ENCODE measurements around the gene IMMP2L.
A peak's percentile ranks its signal among the peaks of the same experiment; 100 is the strongest.

IMMP2L gene

GRCh38 chr7:111210996-111211395 is 351.3 kb downstream of the IMMP2L start:
- ATAC-seq (no peak), DNase-seq (no peak)

- ATAC-seq (no peak), DNase-seq (no peak)
These were observed 352.2 kb downstream of the IMMP2L start for GRCh38 chr7:111210043-111210442.

GRCh38 chr7:111205251-111205650 is 357.0 kb downstream of the IMMP2L start:
- no peak for ATAC-seq
- no peak for DNase-seq

- DNase-seq (no peak), ATAC-seq (no peak)
These were observed 360.0 kb downstream of the IMMP2L start for GRCh38 chr7:111202321-111202720.

- ATAC-seq (no peak), DNase-seq (no peak)
These were observed 362.6 kb downstream of the IMMP2L start for GRCh38 chr7:111199643-111200042.

GRCh38 chr7:111198255-111198654 is 364.0 kb downstream of the IMMP2L start:
- DNase-seq (no peak), ATAC-seq (peak; percentile 95)

GRCh38 chr7:111196655-111197054 is 365.6 kb downstream of the IMMP2L start:
- no peak for DNase-seq
- ATAC-seq: no peak

GRCh38 chr7:111192614-111193413 is 369.5 kb downstream of the IMMP2L start:
- DNase-seq (no peak), ATAC-seq (no peak)

- ATAC-seq (no peak), DNase-seq (no peak)
These were observed 371.5 kb downstream of the IMMP2L start for GRCh38 chr7:111190804-111191203.

- no peak for ATAC-seq
- no peak for DNase-seq
These were observed 377.3 kb downstream of the IMMP2L start for GRCh38 chr7:111184987-111185386.

- ATAC-seq (no peak), DNase-seq (no peak)
These were observed 379.0 kb downstream of the IMMP2L start for GRCh38 chr7:111183321-111183720.

GRCh38 chr7:111180338-111180737 is 382.0 kb downstream of the IMMP2L start:
- DNase-seq (no peak), ATAC-seq (peak; percentile 57)

- DNase-seq: no peak
- ATAC-seq: no peak
These were observed 386.3 kb downstream of the IMMP2L start for GRCh38 chr7:111175908-111176441.

GRCh38 chr7:111174510-111174909 is 387.8 kb downstream of the IMMP2L start:
- DNase-seq: no peak
- no peak for ATAC-seq

- DNase-seq: no peak
- ATAC-seq: no peak
These were observed 388.3 kb downstream of the IMMP2L start for GRCh38 chr7:111173990-111174389.

GRCh38 chr7:111173528-111173927 is 388.8 kb downstream of the IMMP2L start:
- no peak for ATAC-seq
- no peak for DNase-seq

GRCh38 chr7:111172564-111173257 is 389.6 kb downstream of the IMMP2L start:
- ATAC-seq (no peak), DNase-seq (no peak)

- no peak for ATAC-seq
- DNase-seq: no peak
These were observed 394.1 kb downstream of the IMMP2L start for GRCh38 chr7:111168182-111168581.

- ATAC-seq: no peak
- no peak for DNase-seq
These were observed 397.9 kb downstream of the IMMP2L start for GRCh38 chr7:111164442-111164841.

GRCh38 chr7:111162692-111163091 is 399.6 kb downstream of the IMMP2L start:
- ATAC-seq: no peak

GRCh38 chr7:111160297-111160696 is 402.0 kb downstream of the IMMP2L start:
- no peak for ATAC-seq

More at GRCh38 chr7:111162692-111163091, 399.6 kb downstream of the IMMP2L start:
- no peak for DNase-seq

GRCh38 chr7:111159426-111159825 is 402.9 kb downstream of the IMMP2L start:
- ATAC-seq: no peak
- DNase-seq: no peak

More at GRCh38 chr7:111160297-111160696, 402.0 kb downstream of the IMMP2L start:
- no peak for DNase-seq

- no peak for ATAC-seq
These were observed 411.6 kb downstream of the IMMP2L start for GRCh38 chr7:111150709-111151108.

More at GRCh38 chr7:111150709-111151108, 411.6 kb downstream of the IMMP2L start:
- no peak for DNase-seq
